HepG2 (cell line): ENCODE data around the gene GPR22. TPM values are rescaled to one million over a fixed set of nuclear protein-coding genes. Genes with fewer than 3 reads are reported as not detected.

Experiments
- ATAC-seq: fragments of 200-7000 bp; cut with Tn5 transposase; 3 replicates; pipeline ENCODE4 v1.9.1; 2020; ENCODE audit warnings: mild to moderate bottlenecking, moderate library complexity
- BruUV-seq: library from RNA; stranded (reverse); fragments of 400-500 nt; replicated peaks from 2 replicates; lab custom pipeline; 2021; lab: Mats Ljungman, UMichigan
- CTCF ChIA-PET: fragments of 300-600 bp; formaldehyde crosslinking; extraction: SDS; loops from one replicate; lab custom pipeline; 2021; ENCODE audit warnings: low total read pairs, inconsistent platforms, low intra/inter-chr PET ratio; lab: Yijun Ruan, JAX
- POLR2A ChIA-PET: fragments of 350-600 bp; sonication (Branson Sonifier 250); formaldehyde crosslinking; loops from one replicate; lab custom pipeline; 2020; ENCODE audit warnings: antibody characterized with exemption, inconsistent platforms; lab: Yijun Ruan, JAX
- DNase-seq: peaks from one replicate; pipeline ENCODE4 v3.0.0-alpha.2; 2015; ENCODE audit warnings: low spot score
- FAIRE-seq: peaks from 3 replicates; lab custom pipeline; 2011; peaks lifted over from hg19 to GRCh38; lab: Jason Lieb, UNC
- H2AFZ ChIP-seq: one replicate; pipeline ENCODE4 v1.6.1; 2011; ENCODE audit warnings: low read length, inconsistent platforms
- H3K27ac ChIP-seq: fragments of 300-600 bp; 3 replicates; pipeline ENCODE4 v1.8.0; 2011; ENCODE audit warnings: mixed run types, mild to moderate bottlenecking, mixed read lengths, low read length, inconsistent platforms; ENCODE audit not compliant: insufficient read depth; ENCODE audit errors: extremely low read length
- H3K27me3 ChIP-seq, 2 experiments: fragments of 200-600 bp in 1 of 2; 2 replicates in 1 of 2; 3 replicates in 1 of 2; pipeline versions ENCODE4 v1.6.0 to v1.8.0; 2011; ENCODE audit warnings: low read length in 2 of 2, mild to moderate bottlenecking in 2 of 2, moderate library complexity in 2 of 2, inconsistent platforms in 1 of 2; ENCODE audit not compliant: insufficient read depth in 2 of 2, control insufficient read depth in 1 of 2
- H3K36me3 ChIP-seq, 2 experiments: fragments of 200-600 bp in 1 of 2; replicated peaks in 1 of 2; 2 replicates in 1 of 2; 3 replicates in 1 of 2; pipeline versions ENCODE4 v1.5.1 to v1.8.0; 2011; ENCODE audit warnings: low read length in 2 of 2, inconsistent platforms in 1 of 2; ENCODE audit not compliant: insufficient read depth in 2 of 2, control insufficient read depth in 1 of 2
- H3K4me1 ChIP-seq: 2 replicates; pipeline ENCODE4 v1.5.1; 2012; ENCODE audit warnings: low read length, inconsistent platforms; ENCODE audit not compliant: insufficient read depth
- H3K4me2 ChIP-seq: 2 replicates; pipeline ENCODE4 v1.6.0; 2011; ENCODE audit warnings: low read depth, low read length, inconsistent platforms
- H3K4me3 ChIP-seq, 3 experiments: fragments of 200-600 bp in 1 of 3; sonication (generic), shearing (Covaris generic) in 1 of 3; replicated peaks in 1 of 3; 2 replicates each; pipeline ENCODE4 v1.5.1; 2011 to 2016; ENCODE audit warnings: low read length in 3 of 3, inconsistent platforms in 2 of 3, low read depth in 2 of 3, mild to moderate bottlenecking in 2 of 3, control low read depth in 1 of 3, mixed read lengths in 1 of 3; ENCODE audit not compliant: insufficient read depth in 1 of 3
- H3K79me2 ChIP-seq: one replicate; pipeline ENCODE4 v1.6.1; 2011; ENCODE audit warnings: low read length, inconsistent platforms; ENCODE audit not compliant: insufficient read depth
- H3K9ac ChIP-seq: 2 replicates; pipeline ENCODE4 v1.6.0; 2011; ENCODE audit warnings: mild to moderate bottlenecking, low read depth, low read length, inconsistent platforms; ENCODE audit not compliant: insufficient read depth
- H3K9me3 ChIP-seq: 2 replicates; pipeline ENCODE4 v1.5.1; 2012; ENCODE audit warnings: mild to moderate bottlenecking, low read length
- H4K20me1 ChIP-seq: 2 replicates; pipeline ENCODE4 v1.6.0; 2011; ENCODE audit warnings: inconsistent platforms, mild to moderate bottlenecking, low read length, moderate library complexity; ENCODE audit not compliant: insufficient read depth
- CC2D1A ChIP-seq: sonication (generic); formaldehyde crosslinking; IDR thresholded peaks from 2 replicates; pipeline ENCODE4 v1.8.1; 2023; ENCODE audit warnings: mild to moderate bottlenecking, missing genetic modification reagents
- IKZF1 ChIP-seq: fragments of 450-650 bp; IDR thresholded peaks from 2 replicates; pipeline ENCODE4 v1.7.1; 2016
- REXO4 ChIP-seq: sonication (generic); formaldehyde crosslinking; IDR thresholded peaks from 2 replicates; pipeline ENCODE4 v1.8.0; 2022; ENCODE audit warnings: missing genetic modification reagents, mild to moderate bottlenecking, borderline replicate concordance
- SMAD1 ChIP-seq: sonication (generic); formaldehyde crosslinking; IDR thresholded peaks from 2 replicates; pipeline ENCODE4 v1.4.0; 2020; ENCODE audit warnings: missing genetic modification reagents, low read depth, mild to moderate bottlenecking, borderline replicate concordance
- SUZ12 ChIP-seq: fragments of 150-350 bp; IDR thresholded peaks from 2 replicates; pipeline ENCODE4 v1.6.1; 2014; ENCODE audit warnings: low read depth, low read length
- ZFP90 ChIP-seq: sonication (generic); formaldehyde crosslinking; IDR thresholded peaks from 2 replicates; pipeline ENCODE4 v1.8.0; 2022; ENCODE audit warnings: missing genetic modification reagents, mild to moderate bottlenecking, inconsistent platforms, borderline replicate concordance
- ZKSCAN1 ChIP-seq: fragments of 150-350 bp; IDR thresholded peaks from 2 replicates; pipeline ENCODE4 v1.6.1; 2014; ENCODE audit warnings: low read length
- ZKSCAN5 ChIP-seq: sonication (generic); formaldehyde crosslinking; IDR thresholded peaks from 2 replicates; pipeline ENCODE4 v1.5.1; 2020; ENCODE audit warnings: mild to moderate bottlenecking, missing genetic modification reagents
- ZNF12 ChIP-seq: sonication (generic); formaldehyde crosslinking; IDR thresholded peaks from 2 replicates; pipeline ENCODE4 v1.5.0; 2020; ENCODE audit warnings: missing genetic modification reagents
- ZNF317 ChIP-seq: sonication (generic); formaldehyde crosslinking; IDR thresholded peaks from 2 replicates; pipeline ENCODE4 v1.5.0; 2020; ENCODE audit warnings: mild to moderate bottlenecking, missing genetic modification reagents
- ZNF572 ChIP-seq: sonication (generic); formaldehyde crosslinking; IDR thresholded peaks from 2 replicates; pipeline ENCODE4 v1.5.1; 2020; ENCODE audit warnings: mild to moderate bottlenecking, missing genetic modification reagents
- ZNF737 ChIP-seq: sonication (generic); formaldehyde crosslinking; IDR thresholded peaks from 2 replicates; pipeline ENCODE4 v1.5.0; 2020; ENCODE audit warnings: missing genetic modification reagents, mild to moderate bottlenecking, borderline replicate concordance
- ZSCAN22 ChIP-seq: sonication (generic); formaldehyde crosslinking; IDR thresholded peaks from 2 replicates; pipeline ENCODE4 v1.4.0; 2020; ENCODE audit warnings: mild to moderate bottlenecking, missing genetic modification reagents
- WGBS: methylation state at CpG from one replicate; pipeline ENCODE4 v1.1.6; 2017; ENCODE audit warnings: low lambda C conversion rate; 5-methylcytosine and 5-hydroxymethylcytosine counted together
- in situ Hi-C: cut with HindIII; loops from 2 replicates; pipeline ENCODE4 v1.10.0; 2017; ENCODE audit warnings: low pct_unique_long_range_greater_than_20kb; ENCODE audit not compliant: extremely low pct_ligation_motif_present
- intact Hi-C: fragments of 100-400 bp; cut with micrococcal nuclease; formaldehyde crosslinking; loops from one replicate; pipeline ENCODE4 v1.10.0; 2022; ENCODE audit not compliant: unreplicated experiment
- polyA plus RNA-seq, 8 experiments: library from polyadenylated mRNA; depleted of rRNA in 3 of 8; stranded (reverse) in 7 of 8; unstranded in 1 of 8; fragments of >200 nt; fragmentation: Illumina TruSeq in 4 of 8; extraction: Trizol in 4 of 8; gene quantifications; 2 replicates each; pipeline versions ENCODE4 v1.2.1 to v1.2.3, GENCODE V29; 2011 to 2016; ENCODE audit warnings: low read depth in 4 of 8, missing spikeins in 1 of 8, mixed read lengths in 1 of 8; ENCODE audit not compliant: insufficient read depth in 1 of 8
- total RNA-seq, 5 experiments: library from RNA; depleted of rRNA; stranded (reverse); fragments of >200 nt; fragmentation: Illumina TruSeq; extraction: Trizol; gene quantifications; 2 replicates each; pipeline ENCODE4 v1.2.3, GENCODE V29; 2016; ENCODE audit warnings: low read depth in 1 of 5
- TF ChIP-seq, protein P1 (sequence below): sonication (generic); formaldehyde crosslinking; conservative IDR thresholded peaks from 2 replicates; pipeline ENCODE4 v1.5.0; 2020; ENCODE audit warnings: missing genetic modification reagents
- TF ChIP-seq, protein P2 (sequence below): sonication (generic); formaldehyde crosslinking; IDR thresholded peaks from 2 replicates; pipeline ENCODE4 v1.4.0; 2020; ENCODE audit warnings: missing genetic modification reagents
- TF ChIP-seq, protein P3 (sequence below): sonication (generic); formaldehyde crosslinking; IDR thresholded peaks from 2 replicates; pipeline ENCODE4 v1.4.0; 2020; ENCODE audit warnings: missing genetic modification reagents

GPR22 gene
- total and polyA plus RNA-seq, 2 of the 13 experiments (the other 11 are each of a cell fraction or from before 2014, with no cell fraction given), result not detected

DNA sequence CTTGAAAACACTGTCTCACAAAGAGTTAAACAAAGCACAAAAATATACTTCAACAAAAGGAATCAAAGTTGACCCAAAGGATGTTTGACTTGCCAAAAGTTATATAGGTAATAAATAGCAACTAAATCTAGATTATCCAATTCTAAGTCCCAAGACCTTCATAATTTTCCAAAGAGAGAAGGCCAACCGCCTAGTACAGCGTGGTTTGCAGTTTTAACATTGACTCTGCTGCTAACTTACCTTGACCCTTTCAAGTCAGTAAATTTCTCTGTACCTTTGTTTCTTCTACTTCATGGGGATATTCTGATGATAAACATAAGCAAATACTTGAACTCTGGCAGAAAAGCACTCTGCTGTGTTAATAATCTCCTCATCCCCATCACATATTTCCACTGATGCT, 1.9 kb upstream of the GPR22 start:
- BruUV-seq, result no TSS peak
- no peak for TF ChIP-seq ZNF737 (CRISPR knock-in tag)
- TF ChIP-seq ZFP90 (CRISPR knock-in tag), result no peak
- TF ChIP-seq ZNF12 (CRISPR knock-in tag), result no peak
- no peak for TF ChIP-seq ZKSCAN1
- TF ChIP-seq, protein P1, sequence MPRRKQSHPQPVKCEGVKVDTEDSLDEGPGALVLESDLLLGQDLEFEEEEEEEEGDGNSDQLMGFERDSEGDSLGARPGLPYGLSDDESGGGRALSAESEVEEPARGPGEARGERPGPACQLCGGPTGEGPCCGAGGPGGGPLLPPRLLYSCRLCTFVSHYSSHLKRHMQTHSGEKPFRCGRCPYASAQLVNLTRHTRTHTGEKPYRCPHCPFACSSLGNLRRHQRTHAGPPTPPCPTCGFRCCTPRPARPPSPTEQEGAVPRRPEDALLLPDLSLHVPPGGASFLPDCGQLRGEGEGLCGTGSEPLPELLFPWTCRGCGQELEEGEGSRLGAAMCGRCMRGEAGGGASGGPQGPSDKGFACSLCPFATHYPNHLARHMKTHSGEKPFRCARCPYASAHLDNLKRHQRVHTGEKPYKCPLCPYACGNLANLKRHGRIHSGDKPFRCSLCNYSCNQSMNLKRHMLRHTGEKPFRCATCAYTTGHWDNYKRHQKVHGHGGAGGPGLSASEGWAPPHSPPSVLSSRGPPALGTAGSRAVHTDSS (CRISPR knock-in tag), result no peak
- no peak for TF ChIP-seq ZKSCAN5
- no peak for TF ChIP-seq ZNF317 (CRISPR knock-in tag)
- TF ChIP-seq, protein P2, sequence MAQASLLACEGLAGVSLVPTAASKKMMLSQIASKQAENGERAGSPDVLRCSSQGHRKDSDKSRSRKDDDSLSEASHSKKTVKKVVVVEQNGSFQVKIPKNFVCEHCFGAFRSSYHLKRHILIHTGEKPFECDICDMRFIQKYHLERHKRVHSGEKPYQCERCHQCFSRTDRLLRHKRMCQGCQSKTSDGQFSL (CRISPR knock-in tag), result no peak
- no peak for TF ChIP-seq CC2D1A (CRISPR knock-in tag)
- TF ChIP-seq, protein P3, sequence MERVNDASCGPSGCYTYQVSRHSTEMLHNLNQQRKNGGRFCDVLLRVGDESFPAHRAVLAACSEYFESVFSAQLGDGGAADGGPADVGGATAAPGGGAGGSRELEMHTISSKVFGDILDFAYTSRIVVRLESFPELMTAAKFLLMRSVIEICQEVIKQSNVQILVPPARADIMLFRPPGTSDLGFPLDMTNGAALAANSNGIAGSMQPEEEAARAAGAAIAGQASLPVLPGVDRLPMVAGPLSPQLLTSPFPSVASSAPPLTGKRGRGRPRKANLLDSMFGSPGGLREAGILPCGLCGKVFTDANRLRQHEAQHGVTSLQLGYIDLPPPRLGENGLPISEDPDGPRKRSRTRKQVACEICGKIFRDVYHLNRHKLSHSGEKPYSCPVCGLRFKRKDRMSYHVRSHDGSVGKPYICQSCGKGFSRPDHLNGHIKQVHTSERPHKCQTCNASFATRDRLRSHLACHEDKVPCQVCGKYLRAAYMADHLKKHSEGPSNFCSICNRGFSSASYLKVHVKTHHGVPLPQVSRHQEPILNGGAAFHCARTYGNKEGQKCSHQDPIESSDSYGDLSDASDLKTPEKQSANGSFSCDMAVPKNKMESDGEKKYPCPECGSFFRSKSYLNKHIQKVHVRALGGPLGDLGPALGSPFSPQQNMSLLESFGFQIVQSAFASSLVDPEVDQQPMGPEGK, result no peak
- no peak for TF ChIP-seq IKZF1
- no peak for TF ChIP-seq REXO4 (CRISPR knock-in tag)
- TF ChIP-seq ZSCAN22 (CRISPR knock-in tag), result no peak
- no peak for TF ChIP-seq SMAD1 (CRISPR knock-in tag)
- TF ChIP-seq SUZ12, result no peak
- TF ChIP-seq ZNF572 (CRISPR knock-in tag), result no peak
- WGBS, result 90% methylated on average over 2 of the region's 2 CpGs
- Histone ChIP-seq H3K79me2 (no peaks in the 10 kb centered on the region), H3K4me3 (no peak overlapping the region), H3K27me3 (no peaks in the 10 kb centered on the region), H2AFZ (no peak overlapping the region), H3K9me3 (no peaks in the 10 kb centered on the region), H3K27ac (no peak overlapping the region), H4K20me1 (no peaks in the 10 kb centered on the region), H3K4me1 (no peaks in the 10 kb centered on the region), H3K36me3 (no peaks in the 10 kb centered on the region), H3K9ac (no peak overlapping the region), H3K4me2 (no peak overlapping the region)
- ChIA-PET CTCF (no interaction called here), POLR2A (no interaction called here)
- FAIRE-seq, result no peak
- no peak for DNase-seq
- intact Hi-C loops, result loop anchor here (10.0 kb wide), 1 partner anchor 677 kb away; no protein-coding TSS in a partner anchor
- in situ Hi-C loops, result loop anchor here (5.0 to 25.0 kb wide), 2 partner anchors 254 to 394 kb away; no protein-coding TSS in a partner anchor
- no peak for ATAC-seq
